Measurements from ENCODE around the gene TBC1D5.

The TBC1D5 gene

GRCh38 chr3:17745894-17746293, 3.5 kb upstream of the TBC1D5 start:
- Histone ChIP-seq H4K20me1 (ENCODE audit: control insufficient read depth, insufficient read depth, low read depth, low read length) (no peaks in the 10 kb centered on the region), H3F3A (ENCODE audit: control insufficient read depth, insufficient read depth) (peaks cover 8% of the 10 kb centered on the region), H3K9me3 (ENCODE audit: control insufficient read depth, insufficient read depth, low read length) (no peaks in the 10 kb centered on the region), H3K27ac (ENCODE audit: low read depth, low read length) (no peak overlapping the region), H3K4me3 (ENCODE audit: low read length) (no peak overlapping the region), H3K27me3 (ENCODE audit: control insufficient read depth, low read length) (no peaks in the 10 kb centered on the region), H3K36me3 (ENCODE audit: control insufficient read depth, low read length) (peaks cover 5% of the 10 kb centered on the region; the same call in 1 of the 2 replicates), H3K9me2 (replicated peaks; ENCODE audit: control insufficient read depth, low read length) (no peaks in the 10 kb centered on the region), H3K4me2 (ENCODE audit: low read length) (no peak overlapping the region), H3K79me2 (ENCODE audit: control insufficient read depth, low read length) (peaks cover 18% of the 10 kb centered on the region), H3K4me1 (ENCODE audit: control insufficient read depth, low read length) (peaks cover 40% of the 10 kb centered on the region)
- TF ChIP-seq, protein P1, sequence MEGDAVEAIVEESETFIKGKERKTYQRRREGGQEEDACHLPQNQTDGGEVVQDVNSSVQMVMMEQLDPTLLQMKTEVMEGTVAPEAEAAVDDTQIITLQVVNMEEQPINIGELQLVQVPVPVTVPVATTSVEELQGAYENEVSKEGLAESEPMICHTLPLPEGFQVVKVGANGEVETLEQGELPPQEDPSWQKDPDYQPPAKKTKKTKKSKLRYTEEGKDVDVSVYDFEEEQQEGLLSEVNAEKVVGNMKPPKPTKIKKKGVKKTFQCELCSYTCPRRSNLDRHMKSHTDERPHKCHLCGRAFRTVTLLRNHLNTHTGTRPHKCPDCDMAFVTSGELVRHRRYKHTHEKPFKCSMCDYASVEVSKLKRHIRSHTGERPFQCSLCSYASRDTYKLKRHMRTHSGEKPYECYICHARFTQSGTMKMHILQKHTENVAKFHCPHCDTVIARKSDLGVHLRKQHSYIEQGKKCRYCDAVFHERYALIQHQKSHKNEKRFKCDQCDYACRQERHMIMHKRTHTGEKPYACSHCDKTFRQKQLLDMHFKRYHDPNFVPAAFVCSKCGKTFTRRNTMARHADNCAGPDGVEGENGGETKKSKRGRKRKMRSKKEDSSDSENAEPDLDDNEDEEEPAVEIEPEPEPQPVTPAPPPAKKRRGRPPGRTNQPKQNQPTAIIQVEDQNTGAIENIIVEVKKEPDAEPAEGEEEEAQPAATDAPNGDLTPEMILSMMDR (IDR thresholded peaks at IDR 0.05; ENCODE audit: low read depth, low read length, poor library complexity, severe bottlenecking) = no peak
- TF ChIP-seq EZH2phosphoT487 (IDR thresholded peaks at IDR 0.05; ENCODE audit: borderline replicate concordance, low read length) = no peak

DNA sequence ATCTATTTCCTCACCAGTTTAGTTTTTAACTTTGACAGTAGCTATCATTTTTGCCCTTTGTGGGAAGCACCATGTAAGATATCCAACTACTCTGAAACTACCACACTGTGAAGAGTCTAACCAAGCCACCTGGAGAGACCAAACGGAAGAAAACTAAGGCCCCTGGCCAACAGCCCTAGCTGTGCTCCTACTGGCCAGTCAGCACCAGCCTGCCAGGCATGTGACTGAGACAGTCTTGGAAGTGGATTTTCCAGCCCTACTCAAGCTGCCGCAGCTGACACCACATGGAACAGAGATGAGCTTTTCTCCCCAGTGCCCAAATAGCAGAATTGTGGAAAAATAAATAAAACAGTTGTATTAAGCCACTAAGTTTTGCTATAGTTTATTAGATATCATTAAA, 2.9 kb upstream of the TBC1D5 start:
- no peak for TF ChIP-seq EZH2phosphoT487 (IDR thresholded peaks at IDR 0.05; ENCODE audit: borderline replicate concordance, low read length)
- TF ChIP-seq, protein P1 (IDR thresholded peaks at IDR 0.05; ENCODE audit: low read depth, low read length, poor library complexity, severe bottlenecking) = no peak
- peaks cover 43% of the 10 kb centered on the region for H3K4me1 ChIP-seq (ENCODE audit: control insufficient read depth, low read length)
- no peak overlapping the region for H3K4me3 ChIP-seq (ENCODE audit: low read length)
- H3K27me3 ChIP-seq (ENCODE audit: control insufficient read depth, low read length) = no peaks in the 10 kb centered on the region
- H3F3A ChIP-seq (ENCODE audit: control insufficient read depth, insufficient read depth) = peaks cover 14% of the 10 kb centered on the region
- no peaks in the 10 kb centered on the region for H3K9me3 ChIP-seq (ENCODE audit: control insufficient read depth, insufficient read depth, low read length)
- H3K79me2 ChIP-seq (ENCODE audit: control insufficient read depth, low read length) = peaks cover 24% of the 10 kb centered on the region
- H3K27ac ChIP-seq (ENCODE audit: low read depth, low read length) = no peak overlapping the region
- no peaks in the 10 kb centered on the region for H4K20me1 ChIP-seq (ENCODE audit: control insufficient read depth, insufficient read depth, low read depth, low read length)
- H3K4me2 ChIP-seq (ENCODE audit: low read length) = no peak overlapping the region
- H3K9me2 ChIP-seq (replicated peaks; ENCODE audit: control insufficient read depth, low read length) = no peaks in the 10 kb centered on the region
- H3K36me3 ChIP-seq (ENCODE audit: control insufficient read depth, low read length) = peaks cover 5% of the 10 kb centered on the region; the same call in 1 of the 2 replicates

DNA sequence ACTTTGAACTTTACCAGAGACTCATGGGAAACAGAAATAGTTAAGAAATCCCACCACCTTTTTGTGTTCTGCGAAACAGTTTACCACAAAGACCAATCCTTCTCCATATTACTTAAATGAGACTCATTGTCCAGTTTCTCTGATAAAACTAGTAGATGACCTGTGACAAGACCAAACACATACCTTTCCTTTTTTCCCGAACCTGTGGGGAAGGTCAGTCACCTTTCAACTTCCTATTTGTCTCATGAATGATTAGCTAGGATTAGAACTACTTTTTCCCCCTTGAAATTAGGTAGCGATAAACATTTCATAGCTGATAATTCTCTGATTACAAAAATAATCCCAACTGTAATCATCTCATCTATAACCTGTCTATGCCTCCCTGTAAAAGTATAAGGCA, 2.3 kb upstream of the TBC1D5 start:
- H3K27ac ChIP-seq (ENCODE audit: low read depth, low read length) = no peak overlapping the region
- peaks cover 30% of the 10 kb centered on the region for H3K79me2 ChIP-seq (ENCODE audit: control insufficient read depth, low read length)

More for the DNA sequence above, 2.3 kb upstream of the TBC1D5 start:
- Histone ChIP-seq H3K4me1 (ENCODE audit: control insufficient read depth, low read length) (peaks cover 40% of the 10 kb centered on the region), H3K9me2 (replicated peaks; ENCODE audit: control insufficient read depth, low read length) (no peaks in the 10 kb centered on the region), H4K20me1 (ENCODE audit: control insufficient read depth, insufficient read depth, low read depth, low read length) (no peaks in the 10 kb centered on the region), H3K27me3 (ENCODE audit: control insufficient read depth, low read length) (no peaks in the 10 kb centered on the region), H3F3A (ENCODE audit: control insufficient read depth, insufficient read depth) (peaks cover 14% of the 10 kb centered on the region), H3K4me3 (ENCODE audit: low read length) (no peak overlapping the region), H3K4me2 (ENCODE audit: low read length) (no peak overlapping the region), H3K9me3 (ENCODE audit: control insufficient read depth, insufficient read depth, low read length) (no peaks in the 10 kb centered on the region), H3K36me3 (ENCODE audit: control insufficient read depth, low read length) (peaks cover 5% of the 10 kb centered on the region; the same call in 1 of the 2 replicates)
- no peak for TF ChIP-seq EZH2phosphoT487 (IDR thresholded peaks at IDR 0.05; ENCODE audit: borderline replicate concordance, low read length)
- TF ChIP-seq, protein P1 (IDR thresholded peaks at IDR 0.05; ENCODE audit: low read depth, low read length, poor library complexity, severe bottlenecking) = no peak
